ENCODE results near the gene HBE1.

- TF ChIP-seq REST (IDR thresholded peaks at IDR 0.05; ENCODE audit: insufficient read depth in 1 of 2, low read depth in 2 of 2, low read length in 1 of 2) = no peak
- TF ChIP-seq CTCF (IDR thresholded peaks at IDR 0.05) = no peak
These were observed 44.3 kb downstream of the HBE1 start for GRCh38 chr11:5225480-5225871.

Data from Panc1 (cell line).